Activated CD4-positive, alpha-beta T cell treated with anti-CD3 and anti-CD28 coated beads, Interleukin-2, Interleukin-4, amounts not matched to agents 100 ng/mL and 50 ng/mL, durations not matched to agents 16 hours and 8 hours (primary cell): ENCODE measurements around the gene RAB11B.
"Not testable (repeated sequence)": the region's sequence is repeated elsewhere in the genome, so short reads cannot be mapped to it uniquely, and the experiment has no call there.

ENCODE experiments used
- DNase-seq: peaks from one replicate; pipeline ENCODE4 v3.0.0-alpha.2; 2020; ENCODE audit warnings: low spot score

Gene RAB11B

GRCh38 chr19:8389891-8390616 lies at the start of gene RAB11B:
TSS of gene RAB11B (plus strand) at chr19:8390360. CDS start at chr19:8390417, 57 bp downstream.
- peak; percentile 100 for DNase-seq

- DNase-seq = not testable (repeated sequence)
These were observed 48.7 kb upstream of the RAB11B start for GRCh38 chr19:8341504-8341903.

- DNase-seq = no peak
These were observed 47.9 kb upstream of the RAB11B start for GRCh38 chr19:8342316-8342683.

GRCh38 chr19:8342684-8343482 lies 47.3 kb upstream of the RAB11B start, which contains the start of gene KANK3:
TSS of gene KANK3 (minus strand) at chr19:8343262. CDS start at chr19:8337828, 5,434 bp downstream.
- peak; percentile 94 for DNase-seq

GRCh38 chr19:8343483-8343844 lies 46.7 kb upstream of the RAB11B start:
- no peak for DNase-seq

DNA sequence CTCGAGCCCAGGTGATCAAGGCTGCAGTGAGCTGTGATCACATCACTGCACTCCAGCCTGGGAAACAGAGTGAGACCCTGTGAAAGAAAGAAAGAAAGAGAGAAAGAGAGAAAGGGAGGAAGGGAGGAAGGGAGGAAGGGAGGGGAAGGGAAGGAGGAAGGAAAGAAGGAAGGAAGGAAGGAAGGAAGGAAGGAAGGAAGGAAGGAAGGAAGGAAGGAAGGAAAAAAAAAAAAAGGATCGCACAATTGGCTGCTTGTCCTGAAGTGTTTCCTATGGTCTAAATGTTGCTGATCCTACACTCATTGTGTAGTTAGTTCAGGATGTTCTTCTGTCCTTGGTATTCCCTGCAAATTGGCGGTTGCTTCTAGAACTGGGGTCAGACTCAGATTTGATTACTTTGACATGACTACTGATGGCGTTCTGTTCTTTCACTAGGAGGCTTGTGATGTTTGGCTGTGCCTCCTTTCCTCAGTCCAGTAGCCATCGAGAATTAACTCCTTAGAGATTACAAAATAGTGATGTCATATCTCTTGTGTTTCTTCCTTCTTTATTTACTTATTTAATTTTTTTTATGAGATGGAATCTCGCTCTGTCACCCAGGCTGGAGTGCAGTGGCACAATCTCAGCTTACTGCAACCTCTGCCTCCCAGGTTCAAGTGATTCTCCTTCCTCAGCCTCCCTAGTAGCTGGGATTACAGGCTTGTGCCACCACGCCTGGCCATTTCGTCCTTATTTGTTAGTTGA lies 40.4 kb upstream of the RAB11B start:
- DNase-seq = not testable (repeated sequence)

- no peak for DNase-seq
These were observed 37.9 kb upstream of the RAB11B start for GRCh38 chr19:8352134-8352827.

GRCh38 chr19:8352845-8353244 lies 37.3 kb upstream of the RAB11B start:
- DNase-seq = not testable (repeated sequence)

DNA sequence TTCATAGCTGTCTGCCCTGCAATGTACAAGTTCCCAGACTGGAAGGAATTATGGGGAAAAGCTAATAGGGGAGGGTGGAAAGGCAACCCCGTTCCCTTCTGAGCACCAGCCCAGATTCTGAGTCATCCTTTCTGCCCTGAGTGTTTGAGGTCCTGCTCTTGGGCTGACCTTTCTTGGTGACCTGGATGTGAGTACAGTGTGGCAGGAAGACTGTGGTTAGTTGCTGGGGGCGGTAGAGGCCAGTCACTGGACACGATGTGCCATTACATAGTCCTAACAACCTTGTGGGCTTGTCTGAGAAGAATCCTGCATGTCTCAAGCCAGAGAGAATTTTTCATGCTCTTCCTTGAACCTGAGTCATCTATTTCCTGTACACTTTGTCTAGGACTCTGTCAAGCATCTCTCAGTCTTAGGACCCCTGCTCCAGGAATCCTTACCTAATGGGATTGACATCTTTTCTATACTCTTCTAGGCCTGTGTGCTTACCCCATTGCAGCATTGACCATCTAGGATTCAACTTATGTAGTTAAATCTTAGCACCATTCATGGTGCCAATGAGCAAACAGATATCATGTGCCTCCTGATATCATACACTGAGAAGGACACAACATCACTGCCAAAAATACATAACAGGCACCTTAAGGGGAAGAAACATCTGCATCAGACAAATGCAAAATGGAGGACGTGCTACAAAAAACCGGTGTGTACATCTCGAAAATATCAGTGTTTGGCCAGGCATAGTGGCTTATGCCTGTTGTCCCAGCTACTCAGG lies 34.3 kb upstream of the RAB11B start:
- DNase-seq = no peak

DNA sequence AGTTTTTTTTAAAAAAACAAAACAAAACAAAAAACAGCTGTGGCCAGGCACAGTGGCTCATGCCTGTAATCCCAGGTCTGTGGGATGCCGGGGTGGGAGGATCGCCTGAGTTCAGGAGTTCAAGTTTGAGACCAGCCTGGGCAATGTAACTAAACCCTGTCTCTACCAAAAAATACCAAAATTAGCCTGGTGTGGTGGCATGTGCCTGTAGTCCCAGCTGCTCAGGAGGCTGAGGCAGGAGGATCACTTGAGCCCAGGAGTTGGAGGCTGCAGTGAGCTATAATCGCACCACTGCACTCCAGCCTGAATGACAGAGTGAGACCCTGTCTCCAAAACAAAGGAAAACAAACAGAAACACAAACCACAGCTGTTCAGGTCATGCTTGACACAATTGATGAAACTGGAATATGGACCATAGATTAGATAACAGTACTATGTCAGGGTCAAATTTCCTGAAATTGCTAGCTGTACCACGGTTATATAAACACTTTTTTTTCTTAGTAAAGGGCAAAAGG lies 33.1 kb upstream of the RAB11B start:
- no peak for DNase-seq

- DNase-seq = no peak
These were observed 31.2 kb upstream of the RAB11B start for GRCh38 chr19:8358948-8359347.

- no peak for DNase-seq
These were observed 30.0 kb upstream of the RAB11B start for GRCh38 chr19:8360196-8360595.

DNA sequence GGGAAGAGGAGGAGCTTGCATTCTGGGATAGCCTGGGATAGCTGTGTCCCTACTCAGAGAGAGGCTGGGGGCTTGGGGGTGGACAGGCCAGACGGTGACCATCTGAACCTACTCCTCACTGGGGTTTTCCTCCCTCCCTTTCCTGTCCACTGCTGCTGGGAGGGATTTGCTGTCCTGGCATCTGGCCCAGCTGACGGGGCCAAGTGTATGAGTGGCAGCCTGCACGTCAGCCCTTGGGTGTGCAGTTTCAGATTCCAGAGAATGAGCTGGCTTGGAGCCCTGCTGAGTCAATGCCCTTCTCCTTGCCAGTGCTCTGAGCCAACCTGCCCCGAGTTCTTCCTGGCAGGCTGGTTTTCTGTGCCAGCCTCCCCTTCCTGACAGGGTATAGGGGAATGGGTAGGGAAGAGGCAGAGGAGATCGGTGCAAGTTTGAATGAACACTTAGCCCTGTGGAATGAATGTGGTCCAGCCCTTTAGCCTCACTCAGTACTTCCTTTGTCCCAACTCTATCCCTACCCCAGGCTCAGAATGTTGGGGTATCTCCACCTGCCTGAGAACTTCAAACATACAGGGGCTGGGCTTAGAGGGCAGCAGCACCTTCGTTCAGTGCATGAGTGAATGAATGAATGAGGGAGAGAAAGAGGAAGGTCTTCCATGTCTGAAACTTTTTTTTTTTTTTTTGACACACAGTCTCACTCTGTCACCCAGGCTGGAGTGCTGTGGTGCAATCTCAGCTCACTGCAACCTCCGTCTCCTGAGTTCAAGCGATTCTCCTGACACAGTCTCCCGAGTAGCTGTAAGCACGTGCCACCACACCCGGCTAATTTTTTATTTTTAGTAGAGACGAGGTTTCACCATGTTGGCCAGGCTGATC lies 28.0 kb upstream of the RAB11B start:
- no peak for DNase-seq

DNA sequence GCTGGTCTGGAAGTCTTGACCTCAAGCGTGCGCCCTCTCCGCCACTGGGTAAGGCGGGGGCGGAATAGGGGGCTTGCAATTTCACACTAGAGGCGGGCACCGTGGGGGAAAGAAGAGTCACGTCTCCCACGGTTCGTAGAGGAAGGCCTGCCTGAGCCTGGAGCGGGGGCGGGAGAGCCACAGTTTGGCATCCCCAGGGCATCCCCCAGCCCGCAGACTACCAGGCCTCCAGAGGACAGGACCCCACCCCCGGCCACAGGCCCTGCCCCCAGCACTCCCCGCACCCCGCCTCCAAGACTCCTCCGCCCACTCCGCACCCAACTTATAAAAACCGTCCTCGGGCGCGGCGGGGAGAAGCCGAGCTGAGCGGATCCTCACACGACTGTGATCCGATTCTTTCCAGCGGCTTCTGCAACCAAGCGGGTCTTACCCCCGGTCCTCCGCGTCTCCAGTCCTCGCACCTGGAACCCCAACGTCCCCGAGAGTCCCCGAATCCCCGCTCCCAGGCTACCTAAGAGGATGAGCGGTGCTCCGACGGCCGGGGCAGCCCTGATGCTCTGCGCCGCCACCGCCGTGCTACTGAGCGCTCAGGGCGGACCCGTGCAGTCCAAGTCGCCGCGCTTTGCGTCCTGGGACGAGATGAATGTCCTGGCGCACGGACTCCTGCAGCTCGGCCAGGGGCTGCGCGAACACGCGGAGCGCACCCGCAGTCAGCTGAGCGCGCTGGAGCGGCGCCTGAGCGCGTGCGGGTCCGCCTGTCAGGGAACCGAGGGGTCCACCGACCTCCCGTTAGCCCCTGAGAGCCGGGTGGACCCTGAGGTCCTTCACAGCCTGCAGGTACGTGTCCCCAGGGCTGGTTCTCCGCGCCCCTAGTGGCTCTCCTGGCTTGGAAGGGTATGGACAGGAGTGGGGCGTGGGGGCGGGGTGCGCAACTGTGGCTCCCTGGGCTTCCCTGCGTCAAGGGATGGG lies 26.1 kb upstream of the RAB11B start, which contains the start of gene ANGPTL4:
TSS of gene ANGPTL4 (plus strand) at position 353 of the 969 bp plus-strand sequence. CDS start at position 520, 167 bp downstream.
- peak; percentile 37 for DNase-seq

GRCh38 chr19:8366121-8366581 lies 24.0 kb upstream of the RAB11B start:
- DNase-seq = no peak

DNA sequence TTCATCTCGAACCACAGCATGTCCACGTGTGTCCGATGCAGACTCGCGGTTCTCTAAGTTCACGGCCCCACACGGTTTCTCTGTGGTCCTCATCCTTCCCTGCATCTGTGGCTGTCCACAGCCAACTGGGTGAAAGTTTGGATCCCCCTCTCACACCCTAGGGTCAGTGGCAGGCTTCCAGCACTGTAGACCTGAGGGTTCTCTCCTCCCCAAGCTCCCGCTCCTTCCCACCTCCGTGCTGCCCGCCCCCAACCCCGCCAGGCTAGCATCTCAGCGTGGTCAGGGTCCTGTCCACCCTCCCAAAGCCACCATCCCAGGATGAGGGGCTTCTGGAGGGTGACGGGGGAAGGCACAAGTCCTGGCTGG lies 23.2 kb upstream of the RAB11B start:
- no peak for DNase-seq

- DNase-seq = no peak
These were observed 22.7 kb upstream of the RAB11B start for GRCh38 chr19:8367327-8368001.
